ENCODE data around the gene MBD2. TPM values are rescaled to one million over a fixed set of nuclear protein-coding genes. Genes with fewer than 3 reads are reported as not detected.
"Not testable (repeated sequence)": the region's sequence is repeated elsewhere in the genome, so short reads cannot be mapped to it uniquely, and the experiment has no call there.

Gene MBD2
- total RNA-seq, 2 donors from 2014 or later: 24.3 to 32.0 TPM

- Histone ChIP-seq H3K36me3 (no peaks in the 10 kb centered on the region), H3K9me3 (no peaks in the 10 kb centered on the region), H3K4me3 (no peak overlapping the region), H3K4me1 (peaks cover 0 to 13% of the 10 kb centered on the region in 2 donors), H3K27ac (no peak overlapping the region), H3K27me3 (no peaks in the 10 kb centered on the region)
- no peak for DNase-seq (ENCODE audit: low spot score)
- no peak for TF ChIP-seq CTCF (IDR thresholded peaks at IDR 0.05)
Observed at GRCh38 chr18:54215069-54215468, 9.4 kb downstream of the MBD2 start.

GRCh38 chr18:54210463-54210862 lies 14.0 kb downstream of the MBD2 start:
- Histone ChIP-seq H3K27me3 (no peaks in the 10 kb centered on the region), H3K4me3 (no peak overlapping the region), H3K36me3 (no peaks in the 10 kb centered on the region), H3K4me1 (peaks cover 0 to 25% of the 10 kb centered on the region in 2 donors), H3K27ac (no peak overlapping the region), H3K9me3 (no peaks in the 10 kb centered on the region)
- TF ChIP-seq CTCF (IDR thresholded peaks at IDR 0.05): no peak
- no peak for DNase-seq (ENCODE audit: low spot score)

GRCh38 chr18:54209471-54210180 lies 14.8 kb downstream of the MBD2 start:
- no peaks in the 10 kb centered on the region for H3K27me3 ChIP-seq
- no peak overlapping the region for H3K27ac ChIP-seq
- peaks cover 0 to 25% of the 10 kb centered on the region in 2 donors for H3K4me1 ChIP-seq
- DNase-seq (ENCODE audit: low spot score): no peak
- TF ChIP-seq CTCF (IDR thresholded peaks at IDR 0.05): no peak
- no peak overlapping the region for H3K4me3 ChIP-seq
- no peaks in the 10 kb centered on the region for H3K36me3 ChIP-seq
- no peaks in the 10 kb centered on the region for H3K9me3 ChIP-seq

GRCh38 chr18:54206447-54206846 lies 18.0 kb downstream of the MBD2 start:
- no peak overlapping the region for H3K27ac ChIP-seq
- DNase-seq (ENCODE audit: low spot score): no peak
- H3K4me3 ChIP-seq: no peak overlapping the region
- H3K36me3 ChIP-seq: peaks cover 10% of the 10 kb centered on the region
- H3K27me3 ChIP-seq: no peaks in the 10 kb centered on the region
- no peak for TF ChIP-seq CTCF (IDR thresholded peaks at IDR 0.05)
- peaks cover 0 to 19% of the 10 kb centered on the region in 2 donors for H3K4me1 ChIP-seq
- no peaks in the 10 kb centered on the region for H3K9me3 ChIP-seq

GRCh38 chr18:54205959-54206358 lies 18.5 kb downstream of the MBD2 start:
- H3K9me3 ChIP-seq: no peaks in the 10 kb centered on the region
- H3K27me3 ChIP-seq: no peaks in the 10 kb centered on the region
- H3K4me1 ChIP-seq: peaks cover 0 to 19% of the 10 kb centered on the region in 2 donors
- no peak overlapping the region for H3K4me3 ChIP-seq
- no peak overlapping the region for H3K27ac ChIP-seq
- DNase-seq (ENCODE audit: low spot score): no peak
- TF ChIP-seq CTCF (IDR thresholded peaks at IDR 0.05): no peak
- H3K36me3 ChIP-seq: peaks cover 10% of the 10 kb centered on the region

GRCh38 chr18:54205448-54205847 lies 19.0 kb downstream of the MBD2 start:
- not testable (repeated sequence) for H3K4me3 ChIP-seq; H3K27me3 ChIP-seq; H3K9me3 ChIP-seq; H3K27ac ChIP-seq; DNase-seq (ENCODE audit: low spot score)
- H3K36me3 ChIP-seq: peaks cover 10% of the 10 kb centered on the region
- H3K4me1 ChIP-seq: peaks cover 0 to 19% of the 10 kb centered on the region in 2 donors
